Astrocyte (in vitro differentiated cells and primary cell): ENCODE results near the gene DOCK6.

Experiments used
- EZH2 ChIP-seq: IDR thresholded peaks from 2 replicates; pipeline ENCODE4 v1.6.1; 2012; ENCODE audit warnings: mild to moderate bottlenecking, low read length, inconsistent platforms; ENCODE audit not compliant: insufficient read depth
- TF ChIP-seq, protein P1 (sequence below): IDR thresholded peaks from 2 replicates; pipeline ENCODE4 v1.5.1; 2011; ENCODE audit warnings: low read depth, mild to moderate bottlenecking, inconsistent platforms, low read length, moderate library complexity; ENCODE audit not compliant: insufficient read depth

- TF ChIP-seq, protein P1, sequence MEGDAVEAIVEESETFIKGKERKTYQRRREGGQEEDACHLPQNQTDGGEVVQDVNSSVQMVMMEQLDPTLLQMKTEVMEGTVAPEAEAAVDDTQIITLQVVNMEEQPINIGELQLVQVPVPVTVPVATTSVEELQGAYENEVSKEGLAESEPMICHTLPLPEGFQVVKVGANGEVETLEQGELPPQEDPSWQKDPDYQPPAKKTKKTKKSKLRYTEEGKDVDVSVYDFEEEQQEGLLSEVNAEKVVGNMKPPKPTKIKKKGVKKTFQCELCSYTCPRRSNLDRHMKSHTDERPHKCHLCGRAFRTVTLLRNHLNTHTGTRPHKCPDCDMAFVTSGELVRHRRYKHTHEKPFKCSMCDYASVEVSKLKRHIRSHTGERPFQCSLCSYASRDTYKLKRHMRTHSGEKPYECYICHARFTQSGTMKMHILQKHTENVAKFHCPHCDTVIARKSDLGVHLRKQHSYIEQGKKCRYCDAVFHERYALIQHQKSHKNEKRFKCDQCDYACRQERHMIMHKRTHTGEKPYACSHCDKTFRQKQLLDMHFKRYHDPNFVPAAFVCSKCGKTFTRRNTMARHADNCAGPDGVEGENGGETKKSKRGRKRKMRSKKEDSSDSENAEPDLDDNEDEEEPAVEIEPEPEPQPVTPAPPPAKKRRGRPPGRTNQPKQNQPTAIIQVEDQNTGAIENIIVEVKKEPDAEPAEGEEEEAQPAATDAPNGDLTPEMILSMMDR, result no peak
- TF ChIP-seq EZH2, result no peak
Measured at GRCh38 chr19:11240008-11240444, 22.3 kb downstream of the DOCK6 start.
